PC-9 (cell line): Measurements from ENCODE around the gene CDH13. TPM values are rescaled to one million over a fixed set of nuclear protein-coding genes. Genes with fewer than 3 reads are reported as not detected.

ENCODE experiments used
- BruUV-seq: library from RNA; stranded (reverse); fragments of 400-500 nt; replicated peaks from 2 replicates; lab custom pipeline; 2021; lab: Mats Ljungman, UMichigan
- CTCF ChIA-PET: fragments of 300-600 bp; sonication (Branson Sonifier 250); formaldehyde crosslinking; loops from one replicate; lab custom pipeline; 2022; ENCODE audit warnings: antibody characterized with exemption; lab: Charles Lee
- POLR2A ChIA-PET: fragments of 300-600 bp; sonication (Branson Sonifier 250); formaldehyde crosslinking; loops from one replicate; lab custom pipeline; 2022; ENCODE audit warnings: antibody characterized with exemption; ENCODE audit not compliant: unreplicated experiment; lab: Charles Lee
- DNase-seq, 2 experiments: peaks; one replicate each; pipeline versions ENCODE4 v3.0.0 to v3.0.0-alpha.2; 2015 to 2022; ENCODE audit warnings: mixed read lengths in 1 of 2
- H2AFZ ChIP-seq: fragments of 200-600 bp; sonication (generic); 2 replicates; pipeline ENCODE4 v1.8.1; 2017; ENCODE audit warnings: antibody characterized with exemption
- H3F3A ChIP-seq: fragments of 200-600 bp; sonication (generic); 2 replicates; pipeline ENCODE4 v1.8.1; 2017; ENCODE audit warnings: antibody characterized with exemption, mild to moderate bottlenecking, low read depth; ENCODE audit not compliant: insufficient read depth
- H3K27ac ChIP-seq: fragments of 200-600 bp; sonication (generic); 2 replicates; pipeline ENCODE4 v1.6.1; 2016; ENCODE audit warnings: mixed run types
- H3K27me3 ChIP-seq: fragments of 200-600 bp; sonication (generic); 2 replicates; pipeline ENCODE4 v1.6.1; 2016; ENCODE audit warnings: low read depth, mixed run types; ENCODE audit not compliant: insufficient read depth
- H3K36me3 ChIP-seq: fragments of 200-600 bp; sonication (generic); 2 replicates; pipeline ENCODE4 v1.6.1; 2016; ENCODE audit warnings: low read depth, mixed run types
- H3K4me1 ChIP-seq: fragments of 200-600 bp; sonication (generic); replicated peaks from 2 replicates; pipeline ENCODE4 v1.6.1; 2016; ENCODE audit warnings: mixed run types; ENCODE audit not compliant: insufficient read depth
- H3K4me2 ChIP-seq: fragments of 200-600 bp; sonication (generic); 2 replicates; pipeline ENCODE4 v1.6.1; 2017; ENCODE audit warnings: mixed run types
- H3K4me3 ChIP-seq: fragments of 200-600 bp; sonication (generic); 2 replicates; pipeline ENCODE4 v1.6.1; 2016; ENCODE audit warnings: mixed run types
- H3K79me2 ChIP-seq: fragments of 200-600 bp; sonication (generic); 2 replicates; pipeline ENCODE4 v1.6.1; 2017; ENCODE audit warnings: low read depth, mixed run types
- H3K9me2 ChIP-seq: fragments of 200-600 bp; sonication (generic); 2 replicates; pipeline ENCODE4 v1.8.1; 2017; ENCODE audit warnings: mild to moderate bottlenecking; ENCODE audit not compliant: insufficient read depth
- H3K9me3 ChIP-seq: fragments of 200-600 bp; sonication (generic); 2 replicates; pipeline ENCODE4 v1.8.1; 2016; ENCODE audit warnings: low read depth; ENCODE audit not compliant: insufficient read depth
- H4K20me1 ChIP-seq: fragments of 200-600 bp; sonication (generic); 2 replicates; pipeline ENCODE4 v1.8.1; 2017; ENCODE audit not compliant: insufficient read depth
- CTCF ChIP-seq: fragments of 200-600 bp; sonication (generic); conservative IDR thresholded peaks from 2 replicates; pipeline ENCODE4 v1.6.1; 2017; ENCODE audit warnings: mixed run types, antibody characterized with exemption, mild to moderate bottlenecking, moderate library complexity
- EZH2 ChIP-seq: fragments of 200-600 bp; sonication (generic); IDR thresholded peaks from 2 replicates; pipeline ENCODE4 v1.8.0; 2017; ENCODE audit warnings: antibody characterized with exemption, low read depth
- intact Hi-C: fragments of 100-400 bp; cut with micrococcal nuclease; formaldehyde crosslinking; loops from one replicate; pipeline ENCODE4 v1.10.0; 2022; ENCODE audit not compliant: unreplicated experiment
- total RNA-seq: library from RNA; stranded (reverse); gene quantifications from 2 replicates; pipeline ENCODE4 v1.2.3, GENCODE V29; 2021

Gene CDH13
- total RNA-seq, 1 experiment from 2014 or later: 0.24 TPM

DNA sequence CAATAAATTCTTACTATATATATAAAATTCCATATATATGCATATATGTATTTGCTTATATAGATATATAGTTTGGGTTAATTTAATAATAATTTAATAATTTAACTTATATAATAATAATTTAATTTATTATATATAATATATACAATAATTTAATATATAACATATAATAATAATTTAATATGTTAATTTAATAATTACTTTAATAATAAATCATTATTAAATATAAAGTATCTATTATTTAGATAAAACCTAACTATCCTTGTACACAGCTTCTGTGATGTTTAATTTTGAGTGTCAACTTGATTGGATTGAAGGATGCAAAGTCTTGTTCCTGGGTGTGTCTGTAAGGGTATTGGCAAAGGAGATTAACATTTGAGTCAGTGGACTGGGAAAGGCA, 40.6 kb upstream of the CDH13 start:
- Histone ChIP-seq H4K20me1 (no peaks in the 10 kb centered on the region), H3K4me3 (no peak overlapping the region), H3K4me2 (no peak overlapping the region), H3K9me2 (no peaks in the 10 kb centered on the region), H3F3A (no peaks in the 10 kb centered on the region), H3K4me1 (no peaks in the 10 kb centered on the region), H3K79me2 (no peaks in the 10 kb centered on the region), H2AFZ (no peak overlapping the region), H3K27me3 (peaks cover 29% of the 10 kb centered on the region), H3K9me3 (no peaks in the 10 kb centered on the region), H3K27ac (no peak overlapping the region), H3K36me3 (no peaks in the 10 kb centered on the region)
- ChIA-PET POLR2A (no interaction called here), CTCF (no interaction called here)
- intact Hi-C loops: no loop called here
- DNase-seq: no peak
- BruUV-seq: no TSS peak
- TF ChIP-seq EZH2: no peak

GRCh38 chr16:82587289-82587688, 39.5 kb upstream of the CDH13 start:
- Histone ChIP-seq H3K27ac (no peak overlapping the region), H3K9me2 (no peaks in the 10 kb centered on the region), H3F3A (no peaks in the 10 kb centered on the region), H2AFZ (no peak overlapping the region), H3K4me3 (no peak overlapping the region), H4K20me1 (no peaks in the 10 kb centered on the region), H3K4me1 (no peaks in the 10 kb centered on the region), H3K36me3 (no peaks in the 10 kb centered on the region), H3K79me2 (no peaks in the 10 kb centered on the region), H3K9me3 (no peaks in the 10 kb centered on the region), H3K4me2 (no peak overlapping the region), H3K27me3 (peaks cover 39% of the 10 kb centered on the region)
- TF ChIP-seq CTCF (no peak), EZH2 (no peak)
- ChIA-PET POLR2A (no interaction called here), CTCF (no interaction called here)
- BruUV-seq: no TSS peak
- DNase-seq: no peak
- intact Hi-C loops: no loop called here

- peaks cover 39% of the 10 kb centered on the region for H3K27me3 ChIP-seq
- H3K9me2 ChIP-seq: no peaks in the 10 kb centered on the region
- H2AFZ ChIP-seq: no peak overlapping the region
- CTCF ChIA-PET: no interaction called here
- H3K4me3 ChIP-seq: no peak overlapping the region
- BruUV-seq: no TSS peak
- no peak for DNase-seq
- intact Hi-C loops: no loop called here
- no peaks in the 10 kb centered on the region for H3K36me3 ChIP-seq
- no peaks in the 10 kb centered on the region for H3K79me2 ChIP-seq
- POLR2A ChIA-PET: interaction anchor here (0.6 kb wide), 1 partner anchor 1020 kb away, joined by 4 read pairs; no protein-coding TSS in a partner anchor
- no peaks in the 10 kb centered on the region for H3K9me3 ChIP-seq
- H3K4me1 ChIP-seq: no peaks in the 10 kb centered on the region
- H3K4me2 ChIP-seq: no peak overlapping the region
- no peaks in the 10 kb centered on the region for H4K20me1 ChIP-seq
- no peak overlapping the region for H3K27ac ChIP-seq
- H3F3A ChIP-seq: no peaks in the 10 kb centered on the region
- TF ChIP-seq CTCF (no peak), EZH2 (no peak)
These were observed 37.4 kb upstream of the CDH13 start for GRCh38 chr16:82589407-82589806.

GRCh38 chr16:82594114-82594513, 32.7 kb upstream of the CDH13 start:
- intact Hi-C loops: no loop called here
- DNase-seq: no peak
- H3K79me2 ChIP-seq: no peaks in the 10 kb centered on the region
- H3K4me1 ChIP-seq: no peaks in the 10 kb centered on the region
- no peak overlapping the region for H2AFZ ChIP-seq
- H3K36me3 ChIP-seq: no peaks in the 10 kb centered on the region
- H3K27me3 ChIP-seq: peaks cover 23% of the 10 kb centered on the region
- H3K4me3 ChIP-seq: no peak overlapping the region
- no peaks in the 10 kb centered on the region for H4K20me1 ChIP-seq
- ChIA-PET POLR2A (no interaction called here), CTCF (no interaction called here)
- no peaks in the 10 kb centered on the region for H3K9me2 ChIP-seq
- H3K4me2 ChIP-seq: no peak overlapping the region
- H3K27ac ChIP-seq: no peak overlapping the region
- TF ChIP-seq CTCF (no peak), EZH2 (no peak)
- H3K9me3 ChIP-seq: no peaks in the 10 kb centered on the region
- BruUV-seq: no TSS peak
- H3F3A ChIP-seq: no peaks in the 10 kb centered on the region
